LNCAP (cell line): ENCODE measurements around the gene VCAN.

ENCODE experiments used
- TF ChIP-seq, protein P1 (sequence below): fragments of 450-650 bp; IDR thresholded peaks from 2 replicates; pipeline ENCODE4 v1.5.1; 2017; ENCODE audit warnings: mild to moderate bottlenecking

The VCAN gene

DNA sequence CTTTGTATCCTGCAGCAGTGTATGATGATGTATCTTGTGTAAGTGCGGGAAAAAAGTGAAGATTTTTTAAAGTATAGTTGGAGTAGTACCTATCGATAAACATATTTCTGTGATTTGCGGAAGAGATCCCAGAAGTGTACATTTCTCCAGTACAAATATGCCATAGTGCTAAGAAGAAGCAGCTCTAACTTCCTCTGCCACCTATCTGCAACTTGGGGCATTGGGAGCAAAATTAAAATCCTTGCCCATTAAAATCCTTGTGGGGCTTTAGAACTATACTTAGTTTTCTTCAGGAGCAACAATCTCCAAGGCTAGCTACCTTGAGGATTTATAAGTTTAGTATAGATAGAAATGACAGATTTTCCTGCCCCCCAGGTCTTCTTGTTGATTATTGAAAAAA lies 123.7 kb downstream of the VCAN start:
- TF ChIP-seq, protein P1, sequence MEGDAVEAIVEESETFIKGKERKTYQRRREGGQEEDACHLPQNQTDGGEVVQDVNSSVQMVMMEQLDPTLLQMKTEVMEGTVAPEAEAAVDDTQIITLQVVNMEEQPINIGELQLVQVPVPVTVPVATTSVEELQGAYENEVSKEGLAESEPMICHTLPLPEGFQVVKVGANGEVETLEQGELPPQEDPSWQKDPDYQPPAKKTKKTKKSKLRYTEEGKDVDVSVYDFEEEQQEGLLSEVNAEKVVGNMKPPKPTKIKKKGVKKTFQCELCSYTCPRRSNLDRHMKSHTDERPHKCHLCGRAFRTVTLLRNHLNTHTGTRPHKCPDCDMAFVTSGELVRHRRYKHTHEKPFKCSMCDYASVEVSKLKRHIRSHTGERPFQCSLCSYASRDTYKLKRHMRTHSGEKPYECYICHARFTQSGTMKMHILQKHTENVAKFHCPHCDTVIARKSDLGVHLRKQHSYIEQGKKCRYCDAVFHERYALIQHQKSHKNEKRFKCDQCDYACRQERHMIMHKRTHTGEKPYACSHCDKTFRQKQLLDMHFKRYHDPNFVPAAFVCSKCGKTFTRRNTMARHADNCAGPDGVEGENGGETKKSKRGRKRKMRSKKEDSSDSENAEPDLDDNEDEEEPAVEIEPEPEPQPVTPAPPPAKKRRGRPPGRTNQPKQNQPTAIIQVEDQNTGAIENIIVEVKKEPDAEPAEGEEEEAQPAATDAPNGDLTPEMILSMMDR, result no peak

DNA sequence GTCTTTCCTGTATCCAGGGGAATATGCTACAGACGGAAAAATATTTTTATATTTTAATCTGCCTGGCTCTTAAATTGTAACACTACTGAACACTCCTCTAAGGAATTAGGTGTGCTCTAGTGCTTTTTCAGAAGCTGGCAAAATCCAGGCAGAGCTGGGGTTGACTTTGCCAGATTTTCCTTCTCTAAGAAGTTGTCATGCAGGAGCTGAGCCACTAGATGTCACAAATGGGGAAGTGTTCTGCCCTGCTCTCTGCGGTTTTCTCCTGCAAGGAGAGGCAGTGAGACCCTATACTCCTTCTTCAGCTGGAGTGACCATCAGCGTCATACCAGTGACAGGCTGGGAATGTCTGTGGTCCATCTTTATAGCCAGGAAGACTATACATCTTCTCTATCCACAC lies 136.6 kb downstream of the VCAN start:
- TF ChIP-seq, protein P1, result peak; percentile 48

DNA sequence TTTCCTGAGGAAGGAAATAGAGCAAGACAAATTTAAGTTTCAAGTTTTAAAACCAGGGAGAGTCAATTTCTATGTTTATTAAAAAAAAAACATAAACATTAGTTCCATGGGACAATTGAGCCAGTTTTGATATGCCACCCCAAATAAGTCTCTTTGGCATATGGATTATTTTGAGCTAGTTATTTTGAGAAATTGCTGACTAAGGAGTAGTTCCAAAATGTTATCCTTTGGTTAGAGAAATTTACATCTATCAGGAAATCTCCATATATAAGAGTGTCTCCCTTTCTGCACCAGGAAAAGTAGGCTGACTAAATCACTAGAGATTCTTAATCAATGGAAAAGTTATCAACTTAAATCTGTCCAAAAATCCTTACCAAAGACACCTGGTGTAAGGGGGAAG lies 143.3 kb downstream of the VCAN start:
- TF ChIP-seq, protein P1, result no peak

DNA sequence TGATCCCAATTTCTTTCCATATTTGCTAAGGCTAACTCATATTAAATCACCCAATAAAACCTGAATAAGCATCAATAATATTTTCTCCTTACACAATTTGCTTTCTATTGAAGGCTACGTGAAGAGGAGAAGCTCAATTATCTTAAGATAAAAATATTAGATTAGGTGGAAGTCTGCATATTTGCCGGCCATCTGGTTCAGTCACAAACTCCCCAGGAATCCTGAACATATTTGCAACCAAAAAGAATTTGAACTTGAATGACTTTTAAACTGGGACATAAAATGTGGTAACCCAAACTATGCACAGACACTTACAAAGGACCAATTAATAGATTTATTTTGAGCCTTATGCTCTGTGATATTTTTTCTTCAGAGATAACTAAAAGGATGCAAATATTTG lies 156.8 kb downstream of the VCAN start:
- TF ChIP-seq, protein P1, result no peak
